ENCODE measurements around the gene SUGCT.
"Not testable (repeated sequence)": the region's sequence is repeated elsewhere in the genome, so short reads cannot be mapped to it uniquely, and the experiment has no call there.

SUGCT gene

DNA sequence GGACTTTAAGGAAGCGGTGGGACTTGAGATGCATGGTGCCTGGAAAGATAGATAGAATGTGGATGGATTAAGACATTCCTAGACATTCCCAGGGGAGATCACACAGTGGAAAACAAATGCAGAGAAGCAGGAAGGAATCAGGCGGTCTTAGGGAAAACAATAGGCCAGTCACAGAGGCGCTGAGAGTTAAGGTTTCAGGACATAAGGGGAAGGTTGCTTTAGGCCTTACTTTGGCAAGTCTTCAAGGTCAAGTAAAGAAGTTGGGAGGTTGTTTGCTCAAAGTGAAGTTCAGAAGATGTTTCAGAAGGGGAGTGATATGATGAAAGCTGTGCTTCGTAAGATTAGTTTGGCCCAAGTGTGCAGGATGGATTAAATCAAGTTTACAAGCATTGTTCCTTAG, 109.4 kb downstream of the SUGCT start:
- in situ Hi-C loops (cut with HindIII; ENCODE audit: low sequenced_read_pairs) = no loop called here

DNA sequence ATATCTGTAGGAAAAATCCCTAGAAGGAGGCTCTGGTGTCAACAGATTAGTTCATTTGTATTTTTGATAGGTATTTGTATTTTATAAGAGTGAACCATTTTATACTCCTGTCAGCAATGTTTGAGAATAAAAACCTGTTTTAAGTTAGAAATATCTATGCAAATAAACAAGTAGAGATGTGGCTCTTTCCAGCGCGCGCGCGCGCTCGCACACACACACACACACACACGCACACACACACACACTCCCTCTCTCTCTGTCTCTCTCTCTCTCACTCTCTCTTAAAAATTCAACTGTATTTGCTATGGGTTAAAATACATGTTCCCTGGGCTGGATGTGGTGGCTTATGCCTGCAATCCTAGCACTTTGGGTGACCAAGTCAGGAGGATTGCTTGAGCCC, 113.9 kb downstream of the SUGCT start:
- in situ Hi-C loops (cut with HindIII; ENCODE audit: low sequenced_read_pairs) = no loop called here

DNA sequence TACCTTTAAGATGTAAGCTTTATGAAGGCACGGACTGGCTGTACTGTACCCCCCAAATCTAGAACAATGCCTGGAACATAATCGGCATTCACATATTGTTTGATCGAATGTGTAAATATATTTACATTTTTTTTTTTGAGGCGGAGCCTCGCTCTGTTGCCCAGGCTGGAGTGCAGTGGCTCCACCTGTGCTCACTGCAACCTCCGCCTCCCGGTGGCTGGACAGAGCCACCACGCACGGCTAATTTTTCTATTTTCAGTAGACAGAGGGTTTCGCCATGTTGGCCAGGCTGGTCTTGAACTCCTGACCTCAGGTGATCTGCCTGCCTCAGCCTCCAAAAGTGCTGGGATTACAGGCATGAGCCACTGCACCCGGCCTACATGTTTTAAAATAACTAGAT, 118.6 kb downstream of the SUGCT start:
- in situ Hi-C loops (cut with HindIII; ENCODE audit: low sequenced_read_pairs) = not testable (repeated sequence)

- in situ Hi-C loops (cut with HindIII; ENCODE audit: low sequenced_read_pairs) = no loop called here
These were observed 129.1 kb downstream of the SUGCT start for GRCh38 chr7:40263752-40264390.

DNA sequence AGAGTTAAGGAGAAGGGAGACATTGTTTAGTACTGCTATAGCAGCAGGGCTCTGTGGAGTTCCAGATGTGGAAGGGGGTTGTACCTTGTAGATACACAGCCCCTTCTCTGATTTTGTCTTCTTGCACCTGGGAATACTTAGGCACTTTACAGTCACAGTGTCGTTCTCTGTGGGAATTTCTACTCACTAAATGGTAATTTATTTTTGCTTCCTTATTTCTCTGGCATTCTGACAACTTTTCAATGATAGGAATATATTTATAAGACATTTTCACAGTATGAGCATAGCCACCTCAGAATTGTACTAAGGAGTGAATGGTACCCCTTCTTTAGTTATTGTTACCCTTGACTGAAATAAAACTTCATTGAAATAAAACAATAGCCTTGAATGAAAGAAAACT, 132.8 kb downstream of the SUGCT start:
- in situ Hi-C loops (cut with HindIII; ENCODE audit: low sequenced_read_pairs) = no loop called here

GRCh38 chr7:40268810-40269209, 134.0 kb downstream of the SUGCT start:
- in situ Hi-C loops (cut with HindIII; ENCODE audit: low sequenced_read_pairs) = not testable (repeated sequence)

GRCh38 chr7:40276061-40276460, 141.3 kb downstream of the SUGCT start:
- in situ Hi-C loops (cut with HindIII; ENCODE audit: low sequenced_read_pairs) = no loop called here

GRCh38 chr7:40279991-40280390, 145.2 kb downstream of the SUGCT start:
- in situ Hi-C loops (cut with HindIII; ENCODE audit: low sequenced_read_pairs) = no loop called here

DNA sequence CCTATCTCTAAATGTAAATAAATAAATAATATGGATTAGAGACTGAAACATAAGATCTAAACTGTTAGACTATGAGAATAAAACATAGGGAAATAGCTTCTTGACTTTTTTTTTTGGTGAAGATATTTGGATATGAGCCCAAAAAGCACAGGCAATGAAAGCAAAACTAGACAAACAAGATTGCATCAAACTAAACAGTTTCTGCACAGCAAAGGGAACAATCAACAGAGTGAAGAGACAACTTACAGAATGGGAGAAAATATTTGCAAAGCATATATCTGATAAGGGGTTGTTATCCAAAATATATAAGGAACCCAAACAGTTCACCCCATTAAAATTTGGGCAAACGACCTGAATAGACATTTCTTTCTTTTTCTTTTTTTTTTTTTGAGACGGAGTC, 148.1 kb downstream of the SUGCT start:
- in situ Hi-C loops (cut with HindIII; ENCODE audit: low sequenced_read_pairs) = no loop called here

DNA sequence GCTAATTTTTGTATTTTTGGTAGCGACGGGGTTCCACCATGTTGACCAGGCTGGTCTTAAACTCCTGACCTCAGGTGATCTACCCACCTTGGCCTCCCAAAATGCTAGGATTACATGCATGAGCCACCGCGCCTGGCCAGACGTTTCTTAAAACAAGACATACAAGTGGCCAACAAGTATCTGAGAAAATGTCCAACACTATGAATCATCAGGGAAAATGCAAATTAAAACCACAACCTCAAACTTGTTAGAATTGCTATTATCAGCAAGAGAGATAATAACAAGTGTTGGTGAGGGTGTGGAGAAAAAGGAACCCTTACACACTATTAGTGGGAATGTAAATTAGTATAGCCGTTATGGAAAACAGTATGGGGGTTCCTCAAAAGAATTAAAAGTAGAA, 148.6 kb downstream of the SUGCT start:
- in situ Hi-C loops (cut with HindIII; ENCODE audit: low sequenced_read_pairs) = no loop called here

GRCh38 chr7:40288827-40289226, 154.0 kb downstream of the SUGCT start:
- in situ Hi-C loops (cut with HindIII; ENCODE audit: low sequenced_read_pairs) = no loop called here

DNA sequence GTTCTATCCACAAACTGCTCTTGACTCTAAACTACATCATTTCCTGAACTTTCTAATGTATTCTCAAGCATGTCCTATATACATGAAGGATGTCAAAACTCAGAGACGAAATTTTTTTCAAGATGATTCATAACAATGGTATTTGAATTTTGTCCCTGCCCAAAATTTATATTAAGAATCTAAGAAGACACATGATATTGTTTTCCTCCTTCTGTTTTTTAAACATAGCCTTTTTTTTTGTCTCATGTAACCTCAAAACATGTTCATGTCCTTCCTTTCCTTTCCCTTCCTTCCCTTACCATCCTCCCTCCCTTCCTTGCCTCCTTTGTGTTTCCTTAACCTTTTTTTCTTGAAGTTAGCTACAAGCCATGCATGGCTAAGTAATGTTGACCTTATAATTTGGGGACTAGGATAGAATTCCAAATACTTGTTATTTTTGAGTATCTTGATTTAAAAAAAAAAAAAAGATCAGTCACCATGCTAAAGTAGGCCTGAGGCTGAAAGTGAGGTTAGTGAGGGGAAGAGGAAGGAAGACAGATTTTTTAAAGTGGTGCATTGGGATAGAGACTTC, 163.0 kb downstream of the SUGCT start:
- in situ Hi-C loops (cut with HindIII; ENCODE audit: low sequenced_read_pairs) = no loop called here

GRCh38 chr7:40298421-40298820, 163.6 kb downstream of the SUGCT start:
- in situ Hi-C loops (cut with HindIII; ENCODE audit: low sequenced_read_pairs) = no loop called here

- in situ Hi-C loops (cut with HindIII; ENCODE audit: low sequenced_read_pairs) = no loop called here
These were observed 164.3 kb downstream of the SUGCT start for GRCh38 chr7:40299097-40299496.

DNA sequence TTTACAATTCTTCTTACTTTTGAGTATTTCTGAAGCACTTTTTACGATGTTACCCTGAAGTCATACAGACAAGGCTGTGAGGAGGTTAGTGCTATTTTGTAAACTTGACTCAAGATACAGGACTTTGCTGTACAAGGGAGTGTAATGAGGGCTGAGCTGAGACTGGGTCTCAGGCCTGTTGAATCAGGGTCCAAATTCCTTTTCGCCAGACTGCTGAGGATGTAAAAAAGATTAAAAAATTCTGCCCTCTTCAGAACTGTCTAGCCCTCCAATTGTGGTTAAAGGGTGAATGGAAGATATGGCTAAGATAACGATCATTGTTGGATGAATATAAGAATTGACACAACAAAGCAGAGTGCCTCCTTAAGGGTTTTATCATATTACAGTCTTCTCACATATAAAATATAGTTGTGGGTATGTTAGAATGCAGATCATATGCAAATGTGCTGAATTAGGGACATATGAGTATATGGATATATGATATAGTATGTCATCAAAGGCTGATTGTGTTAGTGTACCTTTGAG, 165.4 kb downstream of the SUGCT start:
- in situ Hi-C loops (cut with HindIII; ENCODE audit: low sequenced_read_pairs) = no loop called here

- in situ Hi-C loops (cut with HindIII; ENCODE audit: low sequenced_read_pairs) = no loop called here
These were observed 166.8 kb downstream of the SUGCT start for GRCh38 chr7:40301486-40302068.

DNA sequence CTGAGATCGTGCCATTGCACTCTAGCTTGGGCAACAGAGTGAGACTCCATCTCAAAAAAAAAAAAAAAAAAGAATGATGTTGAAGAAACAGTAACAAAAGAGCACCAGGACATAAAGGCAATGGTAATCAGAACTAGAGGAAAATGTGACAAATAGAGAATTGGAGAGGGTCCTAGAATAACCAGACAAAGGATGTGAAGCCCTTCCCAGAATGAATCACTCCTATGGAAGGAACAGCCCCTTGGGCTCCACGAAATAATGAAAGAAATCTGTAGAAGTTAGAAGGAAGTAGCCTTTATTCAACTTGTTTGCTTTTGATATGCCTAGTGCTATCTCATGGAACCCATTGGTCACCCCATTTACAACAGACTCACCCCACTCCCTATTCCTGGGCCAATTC, 169.2 kb downstream of the SUGCT start:
- in situ Hi-C loops (cut with HindIII; ENCODE audit: low sequenced_read_pairs) = no loop called here

DNA sequence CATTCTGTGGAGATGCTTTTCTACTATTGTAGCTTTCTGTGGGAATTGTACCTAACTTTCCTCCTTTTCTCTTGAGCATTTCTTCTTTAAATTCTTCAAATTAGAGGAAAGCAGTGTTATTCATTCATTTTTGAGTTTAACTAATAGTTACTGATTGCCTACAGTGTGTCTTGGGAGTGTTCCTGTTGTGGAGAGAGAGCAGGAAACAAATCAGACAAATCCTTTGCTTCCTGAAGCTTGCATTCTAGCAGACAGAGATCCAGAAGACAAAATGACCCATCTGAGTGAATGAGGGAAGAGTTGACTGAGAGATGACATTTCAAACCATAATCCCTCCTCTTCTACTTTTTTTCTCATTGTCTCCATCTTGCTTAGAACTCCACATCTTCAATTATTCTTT, 170.4 kb downstream of the SUGCT start:
- in situ Hi-C loops (cut with HindIII; ENCODE audit: low sequenced_read_pairs) = no loop called here

DNA sequence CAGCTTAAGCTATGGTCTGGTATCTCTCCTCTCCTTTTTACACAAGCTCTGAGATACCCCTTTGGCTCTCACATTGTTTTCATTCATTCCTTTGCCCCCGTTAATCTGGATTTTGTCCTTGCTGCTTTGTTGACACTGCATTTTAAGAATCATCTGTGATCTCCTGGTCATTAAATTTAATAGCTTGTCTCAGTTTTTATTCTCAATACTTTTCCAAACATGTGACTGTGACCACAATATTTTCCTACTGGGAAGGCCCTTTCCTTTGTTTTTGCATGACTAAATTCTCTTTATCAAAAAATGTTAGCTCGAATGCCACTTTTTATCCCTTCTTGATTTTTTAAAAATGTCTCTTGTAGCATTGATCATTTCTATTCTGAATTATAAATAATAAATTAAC, 171.2 kb downstream of the SUGCT start:
- in situ Hi-C loops (cut with HindIII; ENCODE audit: low sequenced_read_pairs) = no loop called here

- in situ Hi-C loops (cut with HindIII; ENCODE audit: low sequenced_read_pairs) = no loop called here
These were observed 171.8 kb downstream of the SUGCT start for GRCh38 chr7:40306596-40306995.

DNA sequence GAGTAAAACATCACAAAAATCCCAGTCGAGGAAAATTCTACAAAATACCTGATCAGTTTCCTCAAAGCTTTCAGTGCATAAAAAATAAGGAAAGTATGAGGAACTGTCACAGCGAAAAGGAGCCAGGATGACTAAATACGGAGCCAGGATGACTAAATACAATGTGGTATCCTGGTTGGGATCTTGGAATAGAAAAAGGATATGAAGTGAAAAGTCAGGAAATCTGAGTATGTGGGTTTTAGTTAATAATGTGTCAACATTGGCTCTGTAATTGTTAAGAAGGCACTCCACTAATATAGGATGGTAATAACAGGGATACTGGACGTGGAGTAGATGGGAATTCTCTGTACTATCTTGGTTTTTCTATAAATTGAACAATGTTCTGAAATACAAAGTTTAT, 175.5 kb downstream of the SUGCT start:
- in situ Hi-C loops (cut with HindIII; ENCODE audit: low sequenced_read_pairs) = no loop called here

DNA sequence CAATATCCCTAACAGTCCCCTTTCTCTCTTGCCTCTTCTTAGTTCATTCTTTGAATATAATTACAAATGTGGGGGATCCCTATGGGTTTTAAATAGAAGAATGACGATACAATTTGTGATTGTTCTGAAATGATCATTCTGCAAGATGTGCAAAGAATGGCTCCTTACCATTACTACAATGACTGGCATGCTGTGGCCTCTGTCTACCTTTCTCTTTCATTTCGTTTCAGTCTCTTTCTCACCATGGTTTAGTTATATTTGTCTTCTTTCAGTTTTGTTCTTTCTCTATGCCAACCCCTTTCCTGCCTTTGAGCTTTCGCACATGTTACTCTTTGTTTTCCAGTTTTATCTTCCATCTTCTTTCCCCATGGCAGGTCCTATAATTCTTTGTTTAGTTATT, 176.5 kb downstream of the SUGCT start:
- in situ Hi-C loops (cut with HindIII; ENCODE audit: low sequenced_read_pairs) = no loop called here
